ENCODE results near the gene TBC1D22A. TPM values are rescaled to one million over a fixed set of nuclear protein-coding genes. Genes with fewer than 3 reads are reported as not detected.

TBC1D22A gene
- total and polyA plus RNA-seq, 9 of the 15 experiments (the other 6 are each of a cell fraction or from before 2014, with no cell fraction given): 0.20 to 11.5 (median 5.2) TPM

DNA sequence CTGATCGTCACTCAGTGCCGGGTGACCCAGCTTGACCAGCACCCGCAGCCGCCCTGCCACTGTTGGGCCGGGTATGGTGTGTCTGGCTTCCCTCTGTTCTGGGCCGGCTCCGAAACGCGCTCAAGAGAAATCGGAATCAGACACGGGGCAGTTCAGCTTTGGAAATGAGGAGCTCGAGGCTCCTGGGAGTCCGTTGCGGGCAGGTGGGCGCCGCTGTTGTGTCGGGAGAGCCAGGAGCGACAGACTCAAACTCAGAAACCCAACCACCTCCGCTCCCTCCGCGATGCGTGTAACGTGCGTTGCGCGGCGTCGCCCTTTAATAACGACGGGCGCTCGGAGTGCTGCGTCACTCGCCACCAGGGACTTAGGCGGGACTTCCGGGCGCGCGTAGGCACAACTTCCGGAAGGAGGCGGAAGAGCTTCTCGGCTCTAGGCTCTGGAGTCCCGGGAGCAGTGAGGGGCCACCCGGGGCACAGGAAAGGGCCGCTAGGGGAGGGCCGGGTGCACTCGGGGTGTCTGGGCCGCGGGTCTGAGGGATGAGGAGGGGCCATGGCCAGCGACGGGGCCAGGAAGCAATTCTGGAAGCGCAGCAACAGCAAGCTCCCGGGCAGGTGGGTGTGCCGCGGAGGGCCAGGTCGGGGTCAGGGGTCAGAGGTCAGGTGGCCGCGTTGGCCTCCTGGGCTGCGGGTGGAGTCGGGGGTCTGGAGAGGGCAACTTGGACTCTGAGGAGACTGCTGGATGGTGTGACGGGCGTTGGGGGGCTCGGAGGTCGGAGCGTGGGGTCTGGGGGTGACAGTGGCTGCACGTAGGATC, at the start of gene TBC1D22A (continued):
- TF ChIP-seq ZMIZ1 (IDR thresholded peaks at IDR 0.05; ENCODE audit: low read depth in 2 of 2, low read length in 2 of 2) (peak in 1 of 2 experiments; percentile 26; a peak in 1 of 4 replicates), MTA2 (IDR thresholded peaks at IDR 0.05; ENCODE audit: low read depth) (peak; percentile 81), PML (IDR thresholded peaks at IDR 0.05; ENCODE audit: low read length) (peak; percentile 57; the same call in 1 of the 2 replicates), NKRF (IDR thresholded peaks at IDR 0.05; ENCODE audit: borderline replicate concordance) (peak; percentile 90), SAP30 (IDR thresholded peaks at IDR 0.05; ENCODE audit: borderline replicate concordance, insufficient read depth, low read depth, low read length, poor library complexity, severe bottlenecking) (peak; percentile 70), TAF1 (IDR thresholded peaks at IDR 0.05; ENCODE audit: control insufficient read depth, extremely low read depth, insufficient read depth, low read length, severe bottlenecking) (peak; percentile 86), CSDE1 (IDR thresholded peaks at IDR 0.05) (peak in 1 of 2 experiments; percentile 79; a peak in 2 of 4 replicates), HNRNPK (IDR thresholded peaks at IDR 0.05; ENCODE audit: low read depth, low read length, poor library complexity, severe bottlenecking) (no peak), ZBTB2 (IDR thresholded peaks at IDR 0.05) (peak; percentile 79), ZBTB7A (IDR thresholded peaks at IDR 0.05; ENCODE audit: borderline replicate concordance, control insufficient read depth, low read depth, low read length) (peak; percentile 83; the same call in 1 of the 2 replicates), ZNF12 (CRISPR knock-in tag; IDR thresholded peaks at IDR 0.05) (0 out of 2 replicates have a peak, but pooled peaks have one; percentile 52), ZNF586 (CRISPR knock-in tag; conservative IDR thresholded peaks at IDR 0.05) (no peak), ATF1 (CRISPR knock-in tag; IDR thresholded peaks at IDR 0.05) (peak; percentile 93), ATF1 (tag; IDR thresholded peaks at IDR 0.05) (peak; percentile 99), EP400 (IDR thresholded peaks at IDR 0.05) (peak; percentile 96), XRCC4 (IDR thresholded peaks at IDR 0.05; ENCODE audit: extremely low read depth, insufficient read depth, insufficient read length) (no peak)
- TF ChIP-seq, protein P1, sequence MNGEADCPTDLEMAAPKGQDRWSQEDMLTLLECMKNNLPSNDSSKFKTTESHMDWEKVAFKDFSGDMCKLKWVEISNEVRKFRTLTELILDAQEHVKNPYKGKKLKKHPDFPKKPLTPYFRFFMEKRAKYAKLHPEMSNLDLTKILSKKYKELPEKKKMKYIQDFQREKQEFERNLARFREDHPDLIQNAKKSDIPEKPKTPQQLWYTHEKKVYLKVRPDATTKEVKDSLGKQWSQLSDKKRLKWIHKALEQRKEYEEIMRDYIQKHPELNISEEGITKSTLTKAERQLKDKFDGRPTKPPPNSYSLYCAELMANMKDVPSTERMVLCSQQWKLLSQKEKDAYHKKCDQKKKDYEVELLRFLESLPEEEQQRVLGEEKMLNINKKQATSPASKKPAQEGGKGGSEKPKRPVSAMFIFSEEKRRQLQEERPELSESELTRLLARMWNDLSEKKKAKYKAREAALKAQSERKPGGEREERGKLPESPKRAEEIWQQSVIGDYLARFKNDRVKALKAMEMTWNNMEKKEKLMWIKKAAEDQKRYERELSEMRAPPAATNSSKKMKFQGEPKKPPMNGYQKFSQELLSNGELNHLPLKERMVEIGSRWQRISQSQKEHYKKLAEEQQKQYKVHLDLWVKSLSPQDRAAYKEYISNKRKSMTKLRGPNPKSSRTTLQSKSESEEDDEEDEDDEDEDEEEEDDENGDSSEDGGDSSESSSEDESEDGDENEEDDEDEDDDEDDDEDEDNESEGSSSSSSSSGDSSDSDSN (IDR thresholded peaks at IDR 0.05; ENCODE audit: borderline replicate concordance in 1 of 2, low read depth in 2 of 2, low read length in 2 of 2): 0 out of 4 replicates have a peak, but pooled peaks of 1 of the 2 experiments have one; percentile 40

All from K562 (cell line).